ENCODE results near the gene ACTN1.

Gene ACTN1

GRCh38 chr14:68939181-68939892 lies 39.8 kb downstream of the ACTN1 start:
- no peak for TF ChIP-seq CTCF (IDR thresholded peaks at IDR 0.05; ENCODE audit: low read depth, low read length)
- no peak overlapping the region for H3K4me3 ChIP-seq (ENCODE audit: low read depth, low read length)

- TF ChIP-seq CTCF (IDR thresholded peaks at IDR 0.05; ENCODE audit: low read depth, low read length), result no peak
- no peak overlapping the region for H3K4me3 ChIP-seq (ENCODE audit: low read depth, low read length)
These were observed 40.6 kb downstream of the ACTN1 start for GRCh38 chr14:68938271-68939150.

GRCh38 chr14:68937471-68938270 lies 41.4 kb downstream of the ACTN1 start:
- TF ChIP-seq CTCF (IDR thresholded peaks at IDR 0.05; ENCODE audit: low read depth, low read length), result no peak

GRCh38 chr14:68936980-68937379 lies 42.1 kb downstream of the ACTN1 start:
- no peak for TF ChIP-seq CTCF (IDR thresholded peaks at IDR 0.05; ENCODE audit: low read depth, low read length)
- no peak overlapping the region for H3K4me3 ChIP-seq (ENCODE audit: low read depth, low read length)

More at GRCh38 chr14:68937471-68938270, 41.4 kb downstream of the ACTN1 start:
- H3K4me3 ChIP-seq (ENCODE audit: low read depth, low read length), result no peak overlapping the region

GRCh38 chr14:68936476-68936875 lies 42.6 kb downstream of the ACTN1 start:
- no peak for TF ChIP-seq CTCF (IDR thresholded peaks at IDR 0.05; ENCODE audit: low read depth, low read length)

GRCh38 chr14:68935761-68936214 lies 43.3 kb downstream of the ACTN1 start:
- H3K4me3 ChIP-seq (ENCODE audit: low read depth, low read length), result no peak overlapping the region
- TF ChIP-seq CTCF (IDR thresholded peaks at IDR 0.05; ENCODE audit: low read depth, low read length), result no peak

More at GRCh38 chr14:68936476-68936875, 42.6 kb downstream of the ACTN1 start:
- no peak overlapping the region for H3K4me3 ChIP-seq (ENCODE audit: low read depth, low read length)

All from WI38 (cell line).